Subcutaneous adipose tissue (tissue), 4 donors: ENCODE results near the gene EIF4E2. TPM values are rescaled to one million over a fixed set of nuclear protein-coding genes. Genes with fewer than 3 reads are reported as not detected.

Experiments
- total RNA-seq, 4 donors: library from RNA; depleted of rRNA; stranded (reverse); fragments of >200 nt; gene quantifications; one replicate each; pipeline ENCODE4 v1.1.0, GENCODE V29; 2016
- TF ChIP-seq, protein P1 (sequence below): fragments of 450-650 bp; IDR thresholded peaks from one replicate; pipeline ENCODE4 v1.5.1; 2016; ENCODE audit warnings: low read depth, mild to moderate bottlenecking, control low read depth, antibody characterized with exemption, moderate library complexity

Gene EIF4E2
- total RNA-seq, 4 donors from 2014 or later = 27.5 to 63.8 (median 35.0) TPM

DNA sequence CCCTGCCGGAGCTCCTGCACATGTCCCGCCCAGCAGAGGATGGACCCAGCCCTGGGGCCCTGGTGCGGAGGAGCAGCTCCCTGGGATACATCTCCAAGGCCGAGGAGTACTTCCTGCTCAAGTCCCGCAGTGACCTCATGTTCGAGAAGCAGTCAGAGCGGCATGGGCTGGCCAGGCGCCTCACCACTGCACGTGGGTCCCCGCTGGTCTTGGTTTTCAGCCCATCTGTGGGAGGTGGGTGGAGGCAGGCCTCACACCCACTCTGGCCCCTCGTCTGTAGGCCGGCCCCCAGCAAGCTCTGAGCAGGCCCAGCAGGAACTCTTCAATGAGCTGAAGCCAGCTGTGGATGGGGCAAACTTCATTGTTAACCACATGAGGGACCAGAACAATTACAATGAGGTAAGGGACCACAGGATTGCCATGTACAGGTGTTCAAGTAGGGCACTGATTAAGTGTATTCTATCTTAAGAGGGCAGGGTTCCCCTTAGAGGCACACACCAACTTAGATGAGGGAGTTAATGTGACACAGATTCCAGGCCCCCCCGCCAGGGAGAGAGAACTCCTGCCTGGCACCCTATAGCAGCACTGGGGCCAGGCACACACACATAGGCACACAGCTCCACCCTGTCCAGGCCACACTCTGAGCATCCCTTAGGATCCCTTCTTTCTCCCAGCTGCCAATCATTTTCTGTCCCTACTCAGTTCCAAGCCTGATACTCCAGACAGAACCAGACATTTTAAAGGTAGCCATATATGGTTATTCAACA lies 16.4 kb upstream of the EIF4E2 start:
- TF ChIP-seq, protein P1, sequence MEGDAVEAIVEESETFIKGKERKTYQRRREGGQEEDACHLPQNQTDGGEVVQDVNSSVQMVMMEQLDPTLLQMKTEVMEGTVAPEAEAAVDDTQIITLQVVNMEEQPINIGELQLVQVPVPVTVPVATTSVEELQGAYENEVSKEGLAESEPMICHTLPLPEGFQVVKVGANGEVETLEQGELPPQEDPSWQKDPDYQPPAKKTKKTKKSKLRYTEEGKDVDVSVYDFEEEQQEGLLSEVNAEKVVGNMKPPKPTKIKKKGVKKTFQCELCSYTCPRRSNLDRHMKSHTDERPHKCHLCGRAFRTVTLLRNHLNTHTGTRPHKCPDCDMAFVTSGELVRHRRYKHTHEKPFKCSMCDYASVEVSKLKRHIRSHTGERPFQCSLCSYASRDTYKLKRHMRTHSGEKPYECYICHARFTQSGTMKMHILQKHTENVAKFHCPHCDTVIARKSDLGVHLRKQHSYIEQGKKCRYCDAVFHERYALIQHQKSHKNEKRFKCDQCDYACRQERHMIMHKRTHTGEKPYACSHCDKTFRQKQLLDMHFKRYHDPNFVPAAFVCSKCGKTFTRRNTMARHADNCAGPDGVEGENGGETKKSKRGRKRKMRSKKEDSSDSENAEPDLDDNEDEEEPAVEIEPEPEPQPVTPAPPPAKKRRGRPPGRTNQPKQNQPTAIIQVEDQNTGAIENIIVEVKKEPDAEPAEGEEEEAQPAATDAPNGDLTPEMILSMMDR = no peak

GRCh38 chr2:232534940-232535651 lies 15.4 kb upstream of the EIF4E2 start:
- TF ChIP-seq, protein P1 = no peak

DNA sequence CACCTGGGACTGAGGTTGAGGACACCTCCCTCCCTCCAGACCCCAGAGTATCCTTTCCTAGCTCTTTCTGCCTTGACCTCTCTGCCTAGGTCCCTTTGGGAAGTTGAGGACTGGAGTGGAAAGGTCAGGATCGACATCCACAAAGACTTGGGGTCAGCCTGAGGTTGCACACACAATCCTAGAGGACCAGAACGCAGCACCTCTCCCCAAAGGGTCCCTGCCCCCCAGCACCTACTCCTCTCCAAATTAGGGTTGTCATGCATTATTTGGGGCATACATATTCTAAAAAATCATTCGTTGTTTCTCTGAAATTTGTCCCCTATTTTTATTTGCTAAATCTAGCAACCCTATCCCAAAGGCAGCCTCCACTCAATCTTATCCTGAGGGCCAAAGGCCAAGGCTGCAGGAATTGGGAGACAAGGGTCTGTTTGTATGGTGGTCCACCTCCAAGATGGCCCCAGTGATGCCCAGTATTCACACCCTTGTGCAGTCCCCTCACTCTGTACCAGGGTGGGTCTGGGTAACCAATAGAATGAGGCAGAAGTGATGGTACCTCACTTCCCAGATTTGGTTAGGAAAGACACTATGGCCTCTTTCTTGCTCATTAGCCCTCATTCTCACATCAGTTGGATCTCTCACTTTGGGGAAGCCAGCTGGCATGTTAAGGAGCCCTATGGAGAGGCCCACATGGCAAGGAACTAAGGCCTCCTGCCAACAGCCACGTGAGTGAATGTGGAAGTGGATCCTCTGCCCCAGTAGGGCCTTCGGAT lies 14.5 kb upstream of the EIF4E2 start:
- TF ChIP-seq, protein P1 = no peak

GRCh38 chr2:232537079-232537478 lies 13.4 kb upstream of the EIF4E2 start:
- TF ChIP-seq, protein P1 = no peak

DNA sequence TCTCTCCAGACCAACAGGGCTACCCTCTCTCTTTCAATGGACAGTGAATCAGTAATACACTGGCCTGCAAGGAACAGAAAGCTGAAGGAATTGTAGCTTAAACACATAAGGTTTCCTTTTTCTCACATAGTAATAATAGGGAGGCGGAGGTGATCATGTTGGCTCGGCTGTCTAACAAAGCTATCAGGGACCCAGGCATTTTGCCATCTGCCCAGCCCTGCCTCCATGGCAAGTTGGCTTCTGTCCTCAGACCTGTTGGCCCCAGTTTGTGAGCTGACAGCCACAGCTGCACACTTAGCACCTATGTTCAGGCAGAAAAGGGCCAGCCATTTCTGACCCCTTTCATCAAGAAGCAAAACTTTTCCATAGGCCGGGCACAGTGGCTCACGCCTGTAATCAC lies 13.0 kb upstream of the EIF4E2 start:
- TF ChIP-seq, protein P1 = no peak

- TF ChIP-seq, protein P1 = no peak
These were observed 11.8 kb upstream of the EIF4E2 start for GRCh38 chr2:232538671-232539070.
